Keratinocyte (primary cell): Measurements from ENCODE around the gene IRX3. TPM values are rescaled to one million over a fixed set of nuclear protein-coding genes. Genes with fewer than 3 reads are reported as not detected.

Source experiments
- DNase-seq: peaks from one replicate; pipeline ENCODE4 v3.0.0-alpha.2; 2011; ENCODE audit warnings: low read depth, missing footprints, low spot score
- FAIRE-seq: peaks from 2 replicates; lab custom pipeline; 2011; peaks lifted over from hg19 to GRCh38; lab: Jason Lieb, UNC
- H2AFZ ChIP-seq: 2 replicates; pipeline ENCODE4 v1.6.0; 2012; ENCODE audit warnings: low read length, control low read depth, inconsistent platforms; ENCODE audit not compliant: control insufficient read depth
- H3K27ac ChIP-seq: 2 replicates; pipeline ENCODE4 v1.5.1; 2011; ENCODE audit warnings: low read length; ENCODE audit not compliant: control insufficient read depth, insufficient read depth
- H3K27me3 ChIP-seq: 3 replicates; pipeline ENCODE4 v1.6.0; 2011; ENCODE audit warnings: low read length; ENCODE audit not compliant: control insufficient read depth, insufficient read depth; ENCODE audit errors: extremely low read depth
- H3K36me3 ChIP-seq, 2 experiments: 2 replicates in 1 of 2; 3 replicates in 1 of 2; pipeline ENCODE4 v1.5.1; 2011; ENCODE audit warnings: low read length in 2 of 2, mild to moderate bottlenecking in 1 of 2; ENCODE audit not compliant: control insufficient read depth in 2 of 2, insufficient read depth in 2 of 2; ENCODE audit errors: extremely low read depth in 1 of 2
- H3K4me1 ChIP-seq: 3 replicates; pipeline ENCODE4 v1.5.1; 2011; ENCODE audit warnings: low read length; ENCODE audit not compliant: control insufficient read depth, insufficient read depth; ENCODE audit errors: extremely low read depth
- H3K4me2 ChIP-seq: 3 replicates; pipeline ENCODE4 v1.6.0; 2011; ENCODE audit warnings: low read depth, low read length; ENCODE audit not compliant: control insufficient read depth, insufficient read depth; ENCODE audit errors: extremely low read depth
- H3K4me3 ChIP-seq, 3 experiments: fragments of 200-600 bp in 1 of 3; sonication (generic) in 1 of 3; 2 replicates in 2 of 3; 3 replicates in 1 of 3; pipeline ENCODE4 v1.5.1; 2011 to 2016; ENCODE audit warnings: low read length in 3 of 3, mild to moderate bottlenecking in 3 of 3, control low read depth in 2 of 3, inconsistent platforms in 1 of 3, low read depth in 1 of 3, mixed read lengths in 1 of 3, mixed run types in 1 of 3, moderate library complexity in 1 of 3; ENCODE audit not compliant: control insufficient read depth in 2 of 3, insufficient read depth in 2 of 3; ENCODE audit errors: extremely low read depth in 1 of 3
- H3K79me2 ChIP-seq: 2 replicates; pipeline ENCODE4 v1.6.0; 2012; ENCODE audit warnings: low read length; ENCODE audit not compliant: control insufficient read depth, insufficient read depth
- H3K9ac ChIP-seq: 3 replicates; pipeline ENCODE4 v1.6.0; 2011; ENCODE audit warnings: low read length; ENCODE audit not compliant: control insufficient read depth, insufficient read depth; ENCODE audit errors: extremely low read depth
- H3K9me1 ChIP-seq: 3 replicates; pipeline ENCODE4 v1.6.0; 2011; ENCODE audit warnings: low read length; ENCODE audit not compliant: control insufficient read depth, insufficient read depth; ENCODE audit errors: extremely low read depth
- H3K9me3 ChIP-seq: 2 replicates; pipeline ENCODE4 v1.5.1; 2012; ENCODE audit warnings: low read depth, low read length; ENCODE audit not compliant: control insufficient read depth
- H4K20me1 ChIP-seq: 3 replicates; pipeline ENCODE4 v1.6.0; 2011; ENCODE audit warnings: low read length; ENCODE audit not compliant: control insufficient read depth, insufficient read depth; ENCODE audit errors: extremely low read depth
- CTCF ChIP-seq, 3 experiments: IDR thresholded peaks in 1 of 3; conservative IDR thresholded peaks in 1 of 3; optimal IDR thresholded peaks in 1 of 3; 2 replicates in 2 of 3; 3 replicates in 1 of 3; pipeline versions ENCODE3 to v1.5.1; 2011; ENCODE audit warnings: low read length in 3 of 3, mild to moderate bottlenecking in 3 of 3, moderate library complexity in 2 of 3, control low read depth in 1 of 3, inconsistent platforms in 1 of 3; ENCODE audit not compliant: insufficient read depth in 2 of 3; ENCODE audit errors: extremely low read depth in 1 of 3
- EZH2 ChIP-seq: IDR thresholded peaks from one replicate; pipeline ENCODE4 v1.6.1; 2012; ENCODE audit warnings: inconsistent platforms, mild to moderate bottlenecking, low read length, moderate library complexity
- dilution Hi-C: fragments of 300-500 bp; cut with MboI; formaldehyde crosslinking; loops from one replicate; pipeline ENCODE4 v1.7.0; 2020; ENCODE audit warnings: low sequenced_read_pairs; ENCODE audit not compliant: extremely low pct_ligation_motif_present
- polyA plus RNA-seq, 5 experiments: library from polyadenylated mRNA; depleted of rRNA in 3 of 5; stranded (reverse) in 3 of 5; stranded (forward) in 1 of 5; unstranded in 1 of 5; fragments of >200 nt; gene quantifications; 1 replicate in 1 of 5; 2 replicates in 3 of 5; 3 replicates in 1 of 5; pipeline versions ENCODE4 v1.2.1 to v1.2.3, GENCODE V29; 2011 to 2012; ENCODE audit warnings: missing spikeins in 2 of 5, low read depth in 1 of 5, low replicate concordance in 1 of 5

The IRX3 gene
- polyA plus RNA-seq, 1 donor (not counting 4 experiments of a cell fraction or from before 2014, with no cell fraction given): 3.3 TPM

- peaks cover under 1% of the 10 kb centered on the region for H3K27me3 ChIP-seq
- H3K27ac ChIP-seq: no peak overlapping the region
- no peak for FAIRE-seq
- H3K4me1 ChIP-seq: no peaks in the 10 kb centered on the region
- TF ChIP-seq CTCF (optimal IDR thresholded peaks at IDR 0.05 in 1 of 3, IDR thresholded peaks at IDR 0.05 in 1 of 3, conservative IDR thresholded peaks at IDR 0.05 in 1 of 3; ENCODE audit: extremely low read depth in 1 of 3, insufficient read depth in 2 of 3, low read length in 3 of 3): no peak
- TF ChIP-seq EZH2: no peak
- H3K9me1 ChIP-seq: no peaks in the 10 kb centered on the region
- no peaks in the 10 kb centered on the region for H4K20me1 ChIP-seq
- H3K4me2 ChIP-seq: no peak overlapping the region
- no peak for DNase-seq
- H3K9me3 ChIP-seq: no peaks in the 10 kb centered on the region
- dilution Hi-C loops: no loop called here
- no peak overlapping the region for H3K9ac ChIP-seq
- no peaks in the 10 kb centered on the region for H3K36me3 ChIP-seq
- no peak overlapping the region for H3K4me3 ChIP-seq
- H2AFZ ChIP-seq: no peak overlapping the region
- H3K79me2 ChIP-seq: no peaks in the 10 kb centered on the region
Observed at GRCh38 chr16:54270711-54271110, 15.9 kb downstream of the IRX3 start.

GRCh38 chr16:54269461-54269860 is 17.1 kb downstream of the IRX3 start:
- H4K20me1 ChIP-seq: no peaks in the 10 kb centered on the region
- FAIRE-seq (no peak), DNase-seq (no peak)
- dilution Hi-C loops: no loop called here
- H3K9ac ChIP-seq: no peak overlapping the region
- no peak for TF ChIP-seq EZH2
- no peak overlapping the region for H3K4me2 ChIP-seq
- H2AFZ ChIP-seq: no peak overlapping the region
- no peak overlapping the region for H3K4me3 ChIP-seq
- peaks cover 4% of the 10 kb centered on the region for H3K27me3 ChIP-seq
- no peaks in the 10 kb centered on the region for H3K4me1 ChIP-seq
- no peaks in the 10 kb centered on the region for H3K36me3 ChIP-seq
- H3K79me2 ChIP-seq: no peaks in the 10 kb centered on the region
- no peak overlapping the region for H3K27ac ChIP-seq
- H3K9me3 ChIP-seq: no peaks in the 10 kb centered on the region
- H3K9me1 ChIP-seq: no peaks in the 10 kb centered on the region

- no peaks in the 10 kb centered on the region for H3K9me1 ChIP-seq
- no peak overlapping the region for H2AFZ ChIP-seq
- no peak overlapping the region for H3K27ac ChIP-seq
- no peak for DNase-seq
- no peak overlapping the region for H3K9ac ChIP-seq
- H3K36me3 ChIP-seq: no peaks in the 10 kb centered on the region
- no peaks in the 10 kb centered on the region for H3K4me1 ChIP-seq
- H3K4me3 ChIP-seq: no peak overlapping the region
- H3K79me2 ChIP-seq: no peaks in the 10 kb centered on the region
- H3K27me3 ChIP-seq: peaks cover 4% of the 10 kb centered on the region
- no peak for TF ChIP-seq CTCF (optimal IDR thresholded peaks at IDR 0.05 in 1 of 3, IDR thresholded peaks at IDR 0.05 in 1 of 3, conservative IDR thresholded peaks at IDR 0.05 in 1 of 3; ENCODE audit: extremely low read depth in 1 of 3, insufficient read depth in 2 of 3, low read length in 3 of 3)
- TF ChIP-seq EZH2: no peak
- no peak overlapping the region for H3K4me2 ChIP-seq
- no peaks in the 10 kb centered on the region for H3K9me3 ChIP-seq
- H4K20me1 ChIP-seq: no peaks in the 10 kb centered on the region
- FAIRE-seq: no peak
- dilution Hi-C loops: no loop called here
Observed at GRCh38 chr16:54268766-54269165, 17.8 kb downstream of the IRX3 start.
